Gastrocnemius medialis (tissue), 4 donors: ENCODE measurements around the gene LRRIQ3. TPM values are rescaled to one million over a fixed set of nuclear protein-coding genes. Genes with fewer than 3 reads are reported as not detected.
"Not testable (repeated sequence)": the region's sequence is repeated elsewhere in the genome, so short reads cannot be mapped to it uniquely, and the experiment has no call there.

Experiments
- ATAC-seq, 2 donors: fragments of 150-250 bp; one replicate each; pipeline ENCODE4 v1.9.1; 2016
- DNase-seq, 2 donors: peaks; one replicate each; pipeline ENCODE4 v3.0.0-alpha.2; 2019
- H3K27ac ChIP-seq, 4 donors: fragments of 200-600 bp; sonication (generic); 1 replicate in 1 of 4; 2 replicates in 3 of 4; pipeline ENCODE4 v1.5.1; 2016 to 2018; ENCODE audit warnings: mild to moderate bottlenecking in 2 of 4, moderate library complexity in 1 of 4
- H3K27me3 ChIP-seq, 3 donors: fragments of 200-600 bp; sonication (generic) in 2 of 3; 1 replicate in 1 of 3; 2 replicates in 2 of 3; pipeline versions ENCODE4 v1.5.1 to v1.6.0; 2016 to 2019; ENCODE audit warnings: mild to moderate bottlenecking in 1 of 3, moderate library complexity in 1 of 3
- H3K36me3 ChIP-seq, 2 donors: fragments of 200-600 bp; sonication (generic) in 1 of 2; one replicate each; pipeline ENCODE4 v1.5.1; 2017 to 2018
- H3K4me1 ChIP-seq, 2 donors: fragments of 200-600 bp; sonication (generic) in 1 of 2; one replicate each; pipeline ENCODE4 v1.5.1; 2016 to 2017; ENCODE audit warnings: mild to moderate bottlenecking in 2 of 2
- H3K4me3 ChIP-seq, 4 donors: fragments of 200-600 bp; sonication (generic) in 3 of 4; 1 replicate in 1 of 4; 2 replicates in 3 of 4; pipeline ENCODE4 v1.5.1; 2016 to 2019; ENCODE audit warnings: mild to moderate bottlenecking in 2 of 4
- H3K9me3 ChIP-seq, 3 donors: fragments of 200-600 bp; sonication (generic) in 2 of 3; 1 replicate in 1 of 3; 2 replicates in 2 of 3; pipeline ENCODE4 v1.5.1; 2016 to 2019
- POLR2A ChIP-seq, 2 donors: fragments of 450-650 bp; IDR thresholded peaks; one replicate each; pipeline ENCODE4 v1.6.1; 2017; ENCODE audit warnings: antibody characterized with exemption in 2 of 2, mild to moderate bottlenecking in 2 of 2, moderate library complexity in 2 of 2
- in situ Hi-C, 4 donors: fragments of 200-750 bp; cut with MboI; loops; one replicate each; pipeline versions ENCODE4 v1.15.0 to v1.8.0; 2017; ENCODE audit warnings: low sequenced_read_pairs in 4 of 4
- intact Hi-C: fragments of 100-400 bp; cut with DNase I; formaldehyde crosslinking; loops from one replicate; pipeline ENCODE4 v1.15.1; 2023; ENCODE audit warnings: low total_unique reads
- total RNA-seq, 4 donors: library from RNA; depleted of rRNA; stranded (reverse); fragments of >200 nt; gene quantifications; one replicate each; pipeline versions ENCODE4 v1.1.0 to v1.2.3, GENCODE V29; 2016
- TF ChIP-seq, protein P1 (sequence below), 5 experiments: fragments of 450-650 bp in 3 of 5; fragments of 200-600 bp in 2 of 5; sonication (generic) in 2 of 5; IDR thresholded peaks in 4 of 5; conservative IDR thresholded peaks in 1 of 5; 1 replicate in 4 of 5; 2 replicates in 1 of 5; pipeline ENCODE4 v1.5.1; 2016 to 2019; ENCODE audit warnings: antibody characterized with exemption in 5 of 5, mild to moderate bottlenecking in 3 of 5, moderate library complexity in 3 of 5

The LRRIQ3 gene
- total RNA-seq, 4 donors from 2014 or later = 0.52 to 2.2 (median 0.56) TPM; not detected in 1

- no peak overlapping the region for H3K27ac ChIP-seq
- in situ Hi-C loops (no loop called here), intact Hi-C loops (loop anchor here (10.0 kb wide), 1 partner anchor 1531 kb away; the partner anchor contains the start of gene ACADM)
- peaks cover 4 to 7% of the 10 kb centered on the region in 2 donors for H3K4me1 ChIP-seq
- no peaks in the 10 kb centered on the region for H3K27me3 ChIP-seq
- H3K36me3 ChIP-seq = no peaks in the 10 kb centered on the region
- no peak for ATAC-seq
- no peak for TF ChIP-seq POLR2A (IDR thresholded peaks at IDR 0.05)
- TF ChIP-seq, protein P1, sequence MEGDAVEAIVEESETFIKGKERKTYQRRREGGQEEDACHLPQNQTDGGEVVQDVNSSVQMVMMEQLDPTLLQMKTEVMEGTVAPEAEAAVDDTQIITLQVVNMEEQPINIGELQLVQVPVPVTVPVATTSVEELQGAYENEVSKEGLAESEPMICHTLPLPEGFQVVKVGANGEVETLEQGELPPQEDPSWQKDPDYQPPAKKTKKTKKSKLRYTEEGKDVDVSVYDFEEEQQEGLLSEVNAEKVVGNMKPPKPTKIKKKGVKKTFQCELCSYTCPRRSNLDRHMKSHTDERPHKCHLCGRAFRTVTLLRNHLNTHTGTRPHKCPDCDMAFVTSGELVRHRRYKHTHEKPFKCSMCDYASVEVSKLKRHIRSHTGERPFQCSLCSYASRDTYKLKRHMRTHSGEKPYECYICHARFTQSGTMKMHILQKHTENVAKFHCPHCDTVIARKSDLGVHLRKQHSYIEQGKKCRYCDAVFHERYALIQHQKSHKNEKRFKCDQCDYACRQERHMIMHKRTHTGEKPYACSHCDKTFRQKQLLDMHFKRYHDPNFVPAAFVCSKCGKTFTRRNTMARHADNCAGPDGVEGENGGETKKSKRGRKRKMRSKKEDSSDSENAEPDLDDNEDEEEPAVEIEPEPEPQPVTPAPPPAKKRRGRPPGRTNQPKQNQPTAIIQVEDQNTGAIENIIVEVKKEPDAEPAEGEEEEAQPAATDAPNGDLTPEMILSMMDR (IDR thresholded peaks at IDR 0.05 in 4 of 5, conservative IDR thresholded peaks at IDR 0.05 in 1 of 5) = no peak
- no peak for DNase-seq
- no peak overlapping the region for H3K4me3 ChIP-seq
- H3K9me3 ChIP-seq = no peaks in the 10 kb centered on the region
Observed at GRCh38 chr1:74193908-74194307, 4.1 kb downstream of the LRRIQ3 start.

DNA sequence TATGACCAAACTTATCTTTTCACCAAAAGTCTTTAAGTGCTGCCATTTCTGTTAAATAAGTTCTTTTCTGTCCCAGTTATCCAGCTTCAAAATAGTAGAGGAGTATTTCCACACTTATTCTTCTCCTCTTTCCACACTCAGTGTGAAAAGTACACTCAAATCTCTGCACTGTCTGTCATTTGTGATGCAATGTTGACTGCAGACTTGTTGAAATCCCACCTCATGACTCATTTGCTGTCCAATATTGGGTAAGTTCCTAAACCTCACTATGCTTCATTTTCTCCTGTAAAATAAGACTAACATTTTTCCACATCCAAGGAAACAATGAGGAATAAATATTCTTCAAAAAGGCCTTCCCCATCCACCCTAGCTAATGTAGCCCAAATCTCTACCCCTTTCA is 17.5 kb downstream of the LRRIQ3 start:
- in situ Hi-C loops = no loop called here
- no peaks in the 10 kb centered on the region for H3K4me1 ChIP-seq
- no peak overlapping the region for H3K4me3 ChIP-seq

DNA sequence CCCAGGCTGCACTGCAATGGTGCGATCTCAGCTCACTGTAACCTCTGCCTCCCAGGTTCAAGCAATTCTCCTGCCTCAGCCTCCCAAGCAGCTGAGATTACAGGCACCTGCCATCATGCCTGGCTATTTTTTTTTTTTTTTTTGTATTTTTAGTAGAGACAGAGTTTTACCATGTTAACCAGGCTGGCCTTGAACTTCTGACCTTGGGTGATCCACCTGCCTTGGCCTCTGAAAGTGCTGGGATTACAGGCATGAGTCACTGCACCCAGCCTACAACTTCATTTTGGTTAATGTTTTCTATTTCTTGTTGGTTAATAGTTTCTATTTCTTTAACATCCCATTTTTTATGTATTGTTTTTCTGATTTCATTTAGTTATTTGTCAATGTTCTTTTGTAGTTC is 23.6 kb downstream of the LRRIQ3 start:
- H3K27me3 ChIP-seq, H3K4me3 ChIP-seq, H3K9me3 ChIP-seq, H3K4me1 ChIP-seq, DNase-seq, H3K36me3 ChIP-seq, ATAC-seq, intact Hi-C loops, in situ Hi-C loops, H3K27ac ChIP-seq: not testable (repeated sequence)

More for the DNA sequence above, 17.5 kb downstream of the LRRIQ3 start:
- Histone ChIP-seq H3K9me3 (no peaks in the 10 kb centered on the region), H3K36me3 (no peaks in the 10 kb centered on the region), H3K27ac (no peak overlapping the region), H3K27me3 (no peaks in the 10 kb centered on the region)
- no peak for TF ChIP-seq POLR2A (IDR thresholded peaks at IDR 0.05)
- TF ChIP-seq, protein P1 (IDR thresholded peaks at IDR 0.05 in 4 of 5, conservative IDR thresholded peaks at IDR 0.05 in 1 of 5) = no peak
- intact Hi-C loops = no loop called here
- no peak for DNase-seq
- ATAC-seq = no peak

- Histone ChIP-seq H3K27ac (no peak overlapping the region), H3K9me3 (no peaks in the 10 kb centered on the region), H3K4me1 (no peaks in the 10 kb centered on the region), H3K27me3 (no peaks in the 10 kb centered on the region), H3K4me3 (no peak overlapping the region), H3K36me3 (no peaks in the 10 kb centered on the region)
- ATAC-seq (no peak), DNase-seq (no peak)
- in situ Hi-C loops = no loop called here
- no peak for TF ChIP-seq POLR2A (IDR thresholded peaks at IDR 0.05)
- TF ChIP-seq, protein P1 (IDR thresholded peaks at IDR 0.05 in 4 of 5, conservative IDR thresholded peaks at IDR 0.05 in 1 of 5) = no peak
- intact Hi-C loops = no loop called here
Observed at GRCh38 chr1:74162333-74162732, 35.6 kb downstream of the LRRIQ3 start.

DNA sequence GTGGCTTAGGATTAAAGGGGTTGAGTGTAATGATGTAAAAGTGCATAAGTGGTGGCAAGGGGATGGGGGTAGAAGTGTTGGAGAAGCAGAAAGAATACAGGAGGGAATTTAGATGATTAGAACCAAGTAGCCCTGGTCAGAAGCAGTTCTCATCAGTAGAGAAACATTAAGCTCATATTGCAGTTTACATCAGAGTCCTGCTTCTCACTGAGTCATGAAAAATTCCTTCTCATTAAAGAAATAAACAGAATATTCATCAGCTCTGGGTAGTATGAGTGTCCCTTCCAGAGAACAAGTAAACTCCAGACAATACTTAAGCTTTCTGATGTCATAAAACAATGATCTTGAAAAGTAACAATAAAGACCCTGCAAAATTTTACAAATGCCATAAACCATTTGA is 36.5 kb downstream of the LRRIQ3 start:
- ATAC-seq (no peak), DNase-seq (no peak)
- in situ Hi-C loops = no loop called here
- no peak overlapping the region for H3K4me3 ChIP-seq
- no peaks in the 10 kb centered on the region for H3K27me3 ChIP-seq
- intact Hi-C loops = no loop called here
- H3K9me3 ChIP-seq = no peaks in the 10 kb centered on the region
- no peaks in the 10 kb centered on the region for H3K4me1 ChIP-seq
- no peaks in the 10 kb centered on the region for H3K36me3 ChIP-seq
- TF ChIP-seq POLR2A (IDR thresholded peaks at IDR 0.05) = no peak
- TF ChIP-seq, protein P1 (IDR thresholded peaks at IDR 0.05 in 4 of 5, conservative IDR thresholded peaks at IDR 0.05 in 1 of 5) = no peak
- H3K27ac ChIP-seq = no peak overlapping the region
